KBM-7 (cell line): ENCODE results near the gene CLEC18B.
A peak's percentile ranks its signal among the peaks of the same experiment; 100 is the strongest.
"Not testable (repeated sequence)": the region's sequence is repeated elsewhere in the genome, so short reads cannot be mapped to it uniquely, and the experiment has no call there.

Experiments
- DNase-seq: peaks from one replicate; pipeline ENCODE4 v3.0.0-alpha.2; 2015
- in situ Hi-C: fragments of 300-500 bp; cut with MboI; formaldehyde crosslinking; loops from 2 replicates; pipeline ENCODE4 v1.14.3; 2020; ENCODE audit warnings: low sequenced_read_pairs, low pct_unique_long_range_greater_than_20kb, mixed read lengths

Gene CLEC18B

DNA sequence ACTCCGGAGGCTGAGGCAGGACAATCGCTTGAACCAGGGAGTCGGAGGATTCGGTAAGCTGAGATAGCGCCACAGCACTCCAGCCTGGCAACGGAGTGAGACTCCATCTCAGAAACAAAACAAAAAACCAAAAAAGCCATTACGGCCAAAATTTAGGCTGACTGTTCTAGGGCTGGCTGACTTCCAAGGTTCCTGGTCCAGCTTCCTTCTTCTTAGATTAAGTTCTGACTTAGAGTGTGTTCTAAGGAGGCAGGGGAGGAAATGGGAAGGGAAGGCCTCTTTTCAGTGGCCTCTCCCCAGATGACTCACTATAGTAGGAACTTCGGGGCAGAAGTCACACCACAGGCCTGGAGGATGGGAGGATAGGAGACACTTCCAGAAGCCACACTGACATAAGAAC, 27.7 kb upstream of the CLEC18B start:
- DNase-seq = peak; percentile 35

GRCh38 chr16:74447578-74447977, 26.3 kb upstream of the CLEC18B start:
- no peak for DNase-seq
- in situ Hi-C loops = no loop called here

More for the DNA sequence above, 27.7 kb upstream of the CLEC18B start:
- in situ Hi-C loops = no loop called here

DNA sequence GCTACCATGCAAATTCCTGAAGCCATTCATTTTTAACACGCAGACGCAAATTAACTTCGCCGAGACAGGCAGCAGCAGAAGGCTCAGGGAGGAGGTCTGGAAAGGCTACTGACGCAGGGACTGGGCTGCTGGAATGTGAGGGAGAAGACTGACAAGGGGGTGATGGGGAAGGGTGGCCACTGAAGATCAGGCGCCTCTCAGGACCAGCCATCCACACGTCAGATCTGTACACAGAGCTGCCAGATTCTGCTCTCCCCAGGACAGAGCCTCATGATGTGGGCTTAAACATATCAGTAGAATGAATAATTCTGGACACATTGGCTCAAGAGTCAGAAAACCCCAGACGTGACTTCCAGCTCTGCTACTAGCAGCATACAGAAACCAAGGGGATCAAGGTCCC, 25.6 kb upstream of the CLEC18B start:
- no peak for DNase-seq
- in situ Hi-C loops = no loop called here

- in situ Hi-C loops, DNase-seq: not testable (repeated sequence)
Observed at GRCh38 chr16:74443624-74444346, 22.5 kb upstream of the CLEC18B start.

- peak; percentile 52 for DNase-seq
- in situ Hi-C loops = no loop called here
Observed at GRCh38 chr16:74439685-74440084, 18.4 kb upstream of the CLEC18B start.

DNA sequence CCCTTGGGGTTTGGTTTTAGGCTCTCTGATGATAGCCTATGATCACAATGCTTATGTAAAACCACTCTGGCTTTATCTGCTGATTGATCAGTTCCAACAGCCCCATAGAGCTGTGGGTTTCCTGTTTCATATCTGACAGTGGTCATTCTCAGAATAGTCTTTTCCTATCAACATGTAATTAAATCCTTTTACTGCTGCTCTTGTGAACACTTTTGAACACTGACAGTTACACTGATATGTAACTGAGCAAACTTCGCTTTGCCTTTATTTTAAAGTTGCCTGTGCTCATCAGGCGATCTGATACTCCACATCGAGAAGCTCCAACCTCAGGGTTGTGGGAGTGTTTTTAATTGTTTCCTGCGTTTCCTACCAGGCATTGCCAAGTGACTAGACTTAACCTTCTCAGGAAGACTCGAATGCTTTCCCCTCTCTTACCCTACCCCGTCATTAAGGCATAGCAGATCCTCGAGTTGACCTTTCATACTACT, 17.3 kb upstream of the CLEC18B start:
- in situ Hi-C loops = no loop called here
- DNase-seq = peak; percentile 81

DNA sequence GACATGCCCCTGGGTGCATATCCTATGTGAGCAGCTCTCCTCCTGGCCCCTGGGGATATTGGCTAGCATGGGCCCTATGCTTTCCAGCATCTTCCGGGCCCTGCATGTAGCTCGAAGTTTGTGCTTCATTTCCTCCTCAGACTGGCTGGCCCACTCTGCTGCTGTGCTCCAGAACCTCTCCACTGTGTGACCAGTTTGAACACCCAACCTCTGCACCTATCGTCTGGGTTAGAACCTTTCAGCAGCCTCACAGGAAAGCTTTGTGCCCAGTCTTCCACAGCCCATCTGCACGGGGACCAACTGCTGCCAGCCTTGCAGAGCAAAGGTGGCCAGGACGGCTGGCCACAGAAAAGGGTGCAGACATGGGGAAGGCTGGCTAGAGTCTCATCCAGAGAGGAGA, 10.2 kb upstream of the CLEC18B start:
- in situ Hi-C loops = no loop called here
- no peak for DNase-seq

DNA sequence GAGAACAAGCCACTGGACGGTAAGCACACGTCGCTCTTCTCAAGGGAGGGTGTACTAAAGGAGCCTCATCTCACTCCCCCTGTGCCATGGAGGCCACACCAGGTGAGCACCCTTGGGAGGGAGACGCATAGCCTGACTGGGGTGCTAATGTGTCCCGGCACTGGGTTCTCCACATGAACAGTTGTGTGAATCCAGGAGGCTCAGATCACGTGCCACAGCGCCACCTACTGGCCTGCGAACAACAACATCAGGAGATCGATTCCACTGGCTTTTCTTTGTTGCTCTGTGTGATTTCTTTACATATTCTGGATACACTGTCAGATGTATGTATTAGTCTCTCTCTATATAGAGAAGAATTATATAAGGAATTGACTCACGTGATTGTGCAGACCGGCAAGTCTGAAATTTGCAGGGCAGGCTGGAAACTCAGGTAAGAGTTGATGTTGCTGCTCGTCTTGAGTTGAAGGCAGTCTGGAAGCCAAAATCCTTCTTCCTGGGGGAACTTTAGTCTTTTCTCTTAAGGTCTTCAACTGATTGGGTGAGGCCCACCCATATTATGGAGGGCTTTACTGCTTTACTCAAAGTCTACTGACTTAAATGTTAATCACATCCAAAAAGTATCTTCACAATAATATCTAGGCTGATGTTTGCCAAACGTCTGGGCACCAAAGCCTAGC, 8.9 kb upstream of the CLEC18B start:
- in situ Hi-C loops = not testable (repeated sequence)
- peak; percentile 74 for DNase-seq

DNA sequence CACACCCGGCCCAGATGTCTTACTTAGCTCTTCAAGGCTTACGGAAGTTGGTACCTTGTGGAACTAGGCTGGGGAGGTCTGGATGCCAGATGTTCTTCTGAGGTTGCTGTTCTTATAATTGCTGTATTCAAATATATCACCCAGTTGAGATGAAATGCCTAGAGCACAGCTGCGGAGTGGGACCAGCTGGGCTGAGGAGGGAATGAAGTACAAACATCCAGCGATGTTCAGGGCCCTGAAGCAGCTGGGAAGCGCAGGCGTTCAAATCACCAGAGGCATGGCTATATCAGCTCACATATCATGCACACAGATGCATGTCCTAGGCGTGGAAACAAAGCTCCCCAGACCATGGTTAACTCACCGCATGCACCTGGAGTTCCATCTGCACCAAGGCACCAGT, 7.2 kb upstream of the CLEC18B start:
- in situ Hi-C loops = not testable (repeated sequence)

DNA sequence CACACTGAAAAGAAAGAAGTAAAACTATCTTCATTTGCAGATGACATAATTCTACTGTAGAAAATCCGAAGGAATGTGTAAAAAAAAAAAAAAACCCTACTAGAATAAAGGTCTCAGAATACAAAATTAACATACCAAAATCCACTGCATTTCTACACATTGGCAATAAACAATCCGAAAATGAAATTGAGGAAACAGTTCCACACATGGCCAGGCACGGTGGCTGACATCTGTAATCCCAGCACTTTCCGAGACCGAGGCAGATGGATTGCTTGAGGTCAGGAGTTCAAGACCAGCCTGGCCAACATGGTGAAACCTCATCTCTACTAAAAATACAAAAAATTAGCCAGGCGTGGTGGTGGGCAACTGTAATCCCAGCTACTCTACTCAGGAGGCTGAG, 4.5 kb upstream of the CLEC18B start:
- DNase-seq, in situ Hi-C loops: not testable (repeated sequence)

More for the DNA sequence above, 7.2 kb upstream of the CLEC18B start:
- DNase-seq = not testable (repeated sequence)

- in situ Hi-C loops, DNase-seq: not testable (repeated sequence)
Observed at GRCh38 chr16:74423721-74424120, 2.4 kb upstream of the CLEC18B start.

DNA sequence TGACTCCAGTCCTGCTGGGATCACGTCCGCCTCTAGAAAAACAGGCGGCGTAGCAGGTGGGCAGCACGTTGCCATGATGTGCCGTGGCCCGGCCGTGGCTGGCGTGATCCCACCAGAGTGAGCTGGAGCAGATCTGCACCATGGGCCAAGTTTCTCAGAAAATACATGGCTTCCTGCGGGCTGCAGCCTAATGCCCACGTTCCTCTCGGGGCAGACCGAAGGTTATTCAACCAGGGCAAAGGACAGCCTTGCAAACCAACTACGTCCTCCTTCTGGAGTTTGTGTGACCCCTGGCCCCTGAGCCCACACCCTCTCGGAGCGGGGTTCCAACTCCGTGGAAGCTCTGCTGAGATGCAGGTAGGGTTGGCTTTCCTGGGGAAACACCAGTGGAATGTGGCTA, 808 bp upstream of the CLEC18B start:
- in situ Hi-C loops, DNase-seq: not testable (repeated sequence)

- DNase-seq, in situ Hi-C loops: not testable (repeated sequence)
Observed at GRCh38 chr16:74421482-74421785, 156 bp upstream of the CLEC18B start.

GRCh38 chr16:74419811-74420210, 1.5 kb downstream of the CLEC18B start:
- DNase-seq, in situ Hi-C loops: not testable (repeated sequence)

DNA sequence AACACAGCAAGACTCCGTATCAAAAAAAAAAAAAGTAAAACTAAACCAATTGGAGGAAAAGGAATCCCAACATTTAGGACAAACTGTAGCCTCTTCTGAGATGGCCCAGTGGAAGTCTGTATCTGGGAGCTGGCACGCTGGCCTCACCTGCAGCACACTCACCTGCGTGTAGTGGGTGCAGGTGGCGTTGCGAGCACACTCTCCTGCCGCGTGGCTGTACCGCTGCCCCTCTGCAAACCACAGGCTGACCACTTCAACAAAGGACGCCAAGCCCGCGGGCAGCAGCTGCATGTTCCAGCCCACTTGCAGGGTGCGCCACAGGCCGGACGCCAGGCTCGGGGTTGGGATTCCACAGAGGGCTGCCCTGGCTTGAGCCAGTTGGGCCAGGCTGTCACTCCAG, 3.4 kb downstream of the CLEC18B start:
- DNase-seq, in situ Hi-C loops: not testable (repeated sequence)

DNA sequence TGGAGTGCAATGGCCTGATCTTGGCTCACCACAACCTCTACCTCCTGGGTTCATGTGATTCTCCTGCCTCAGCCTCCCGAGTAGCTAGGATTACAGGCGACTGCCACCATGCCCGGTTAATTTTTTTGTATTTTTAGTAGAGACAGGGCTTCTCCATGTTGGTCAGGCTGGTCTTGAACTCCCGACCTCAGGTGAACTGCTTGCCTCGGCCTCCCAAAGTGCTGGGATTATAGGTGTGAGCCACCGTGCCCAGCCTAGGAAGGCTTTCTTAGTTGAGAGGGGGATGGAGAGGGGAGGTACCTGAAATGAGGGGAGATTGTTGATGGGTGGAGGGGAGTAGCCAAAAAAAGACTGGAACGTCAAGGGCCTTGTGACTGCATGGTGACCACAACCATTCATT, 7.4 kb downstream of the CLEC18B start:
- in situ Hi-C loops, DNase-seq: not testable (repeated sequence)

GRCh38 chr16:74413485-74413884, 7.8 kb downstream of the CLEC18B start:
- DNase-seq, in situ Hi-C loops: not testable (repeated sequence)

DNA sequence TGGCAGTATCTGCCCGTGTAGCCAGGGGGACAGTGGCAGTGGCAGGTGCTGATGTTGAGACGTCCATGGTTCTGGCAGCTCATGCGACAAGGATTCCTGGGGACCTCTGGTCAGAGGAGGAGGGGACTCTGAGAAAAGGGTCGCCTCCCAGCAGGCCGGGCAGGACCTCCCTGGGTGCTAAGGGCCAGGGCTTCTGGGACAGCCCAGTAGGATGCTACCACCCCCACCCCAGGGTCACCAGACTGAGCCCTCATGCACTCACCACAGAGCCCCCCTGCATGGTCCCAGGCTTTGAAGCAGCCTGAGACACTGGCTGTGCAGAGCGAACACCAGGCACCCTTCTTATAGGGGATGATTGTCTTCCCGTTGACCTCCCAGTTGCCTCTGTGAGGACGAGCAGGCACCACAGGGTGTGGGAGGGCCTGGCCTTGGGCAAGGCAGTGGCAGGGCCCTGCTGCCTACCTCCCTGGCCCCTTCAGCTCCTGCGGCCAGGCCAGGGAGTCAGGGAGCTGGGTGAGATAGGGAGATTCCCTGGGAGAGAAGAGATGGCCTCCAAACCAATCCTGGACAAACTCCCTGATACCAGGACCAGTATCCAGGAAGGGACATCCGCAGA, 8.4 kb downstream of the CLEC18B start:
- in situ Hi-C loops, DNase-seq: not testable (repeated sequence)

- DNase-seq, in situ Hi-C loops: not testable (repeated sequence)
Observed at GRCh38 chr16:74412138-74412774, 9.0 kb downstream of the CLEC18B start.

GRCh38 chr16:74410981-74411380, 10.3 kb downstream of the CLEC18B start:
- in situ Hi-C loops, DNase-seq: not testable (repeated sequence)
